A549 (cell line): Measurements from ENCODE around the gene WDR72. TPM values are rescaled to one million over a fixed set of nuclear protein-coding genes. Genes with fewer than 3 reads are reported as not detected.

Experiments used
- ATAC-seq, 2 experiments: fragments of 200-7000 bp in 1 of 2; fragments of >200 bp in 1 of 2; cut with Nextera tagmentation in 1 of 2; cut with Tn5 transposase in 1 of 2; 3 replicates each; pipeline versions ENCODE4 v1.8.0 to v1.9.1; 2018 to 2020; ENCODE audit warnings: mild to moderate bottlenecking in 1 of 2, moderate library complexity in 1 of 2
- CTCF ChIA-PET: fragments of 300-600 bp; sonication (Branson Sonifier 250); formaldehyde crosslinking; extraction: SDS; loops from one replicate; lab custom pipeline; 2021; ENCODE audit warnings: antibody characterized with exemption, inconsistent platforms; lab: Yijun Ruan, JAX
- POLR2A ChIA-PET: fragments of 350-600 bp; formaldehyde crosslinking; extraction: SDS; loops from one replicate; lab custom pipeline; 2021; ENCODE audit warnings: antibody characterized with exemption, inconsistent platforms; lab: Yijun Ruan, JAX
- DNase-seq, 2 experiments: peaks; one replicate each; pipeline versions ENCODE4 v3.0.0 to v3.0.0-alpha.2; 2011 to 2016; ENCODE audit warnings: low read depth in 1 of 2, low spot score in 1 of 2
- FAIRE-seq: peaks from 2 replicates; lab custom pipeline; 2011; peaks lifted over from hg19 to GRCh38; lab: Jason Lieb, UNC
- H3K27ac ChIP-seq, 2 experiments: fragments of >200 bp; sonication (Bioruptor Twin); formaldehyde crosslinking; 3 replicates each; pipeline ENCODE4 v1.5.1; 2016 to 2017
- H3K4me1 ChIP-seq: fragments of >200 bp; sonication (Bioruptor Twin); formaldehyde crosslinking; 3 replicates; pipeline ENCODE4 v1.6.1; 2016
- H3K4me2 ChIP-seq: fragments of >200 bp; sonication (Bioruptor Twin); formaldehyde crosslinking; 3 replicates; pipeline ENCODE4 v1.6.1; 2016
- H3K4me3 ChIP-seq: fragments of >200 bp; sonication (Bioruptor Twin); formaldehyde crosslinking; 3 replicates; pipeline ENCODE4 v1.5.1; 2016
- H3K9me3 ChIP-seq: fragments of >200 bp; sonication (Bioruptor Twin); formaldehyde crosslinking; 3 replicates; pipeline ENCODE4 v1.6.1; 2016
- CBX2 ChIP-seq: fragments of 200-600 bp; sonication (generic); IDR thresholded peaks from 2 replicates; pipeline ENCODE4 v1.6.1; 2016; ENCODE audit warnings: low read depth, mild to moderate bottlenecking, borderline replicate concordance
- CBX8 ChIP-seq: fragments of 200-600 bp; sonication (generic); IDR thresholded peaks from 2 replicates; pipeline ENCODE4 v1.6.1; 2016
- CEBPB ChIP-seq, 2 experiments: fragments of >200 bp in 1 of 2; sonication (Bioruptor Twin) in 1 of 2; formaldehyde crosslinking in 1 of 2; IDR thresholded peaks; 2 replicates each; pipeline ENCODE4 v1.6.1; 2012 to 2016
- CHD2 ChIP-seq: fragments of 150-350 bp; IDR thresholded peaks from 2 replicates; pipeline ENCODE4 v1.6.1; 2014; ENCODE audit warnings: low read length; ENCODE audit not compliant: partially characterized antibody
- CHD4 ChIP-seq: fragments of 200-600 bp; sonication (generic); IDR thresholded peaks from 2 replicates; pipeline ENCODE4 v1.6.1; 2016; ENCODE audit warnings: antibody characterized with exemption, mild to moderate bottlenecking, borderline replicate concordance
- E2F6 ChIP-seq: IDR thresholded peaks from 2 replicates; pipeline ENCODE4 v1.6.1; 2012; ENCODE audit warnings: low read depth, borderline replicate concordance
- EHMT2 ChIP-seq: fragments of 200-600 bp; sonication (generic); IDR thresholded peaks from 2 replicates; pipeline ENCODE4 v1.6.1; 2016; ENCODE audit warnings: antibody characterized with exemption, low read depth, mild to moderate bottlenecking, moderate library complexity
- EP300 ChIP-seq, 2 experiments: fragments of >200 bp; sonication (Bioruptor Twin); formaldehyde crosslinking; IDR thresholded peaks; 2 replicates in 1 of 2; 3 replicates in 1 of 2; pipeline ENCODE4 v1.6.1; 2016 to 2017
- ESRRA ChIP-seq: fragments of 150-350 bp; IDR thresholded peaks from 2 replicates; pipeline ENCODE4 v1.6.1; 2014; ENCODE audit warnings: mild to moderate bottlenecking, low read length, borderline replicate concordance
- FOSL2 ChIP-seq, 2 experiments: fragments of 450-650 bp in 1 of 2; fragments of >200 bp in 1 of 2; sonication (Bioruptor Twin) in 1 of 2; formaldehyde crosslinking; IDR thresholded peaks; 2 replicates each; pipeline versions ENCODE4 v1.5.0 to v1.6.1; 2016 to 2020; ENCODE audit warnings: mild to moderate bottlenecking in 1 of 2, moderate library complexity in 1 of 2
- HEYL ChIP-seq: fragments of 250-450 bp; sonication (Bioruptor Pico); IDR thresholded peaks from 2 replicates; pipeline ENCODE4 v1.8.0; 2021; ENCODE audit warnings: mild to moderate bottlenecking, moderate library complexity
- HOXA7 ChIP-seq: fragments of 250-450 bp; sonication (Bioruptor Pico); IDR thresholded peaks from 2 replicates; pipeline ENCODE4 v1.5.0; 2020; ENCODE audit warnings: mild to moderate bottlenecking, moderate library complexity
- HOXB13 ChIP-seq: fragments of 250-450 bp; sonication (Bioruptor Pico); IDR thresholded peaks from 2 replicates; pipeline ENCODE4 v1.5.0; 2020; ENCODE audit warnings: low read depth, mild to moderate bottlenecking, moderate library complexity
- JUNB ChIP-seq: fragments of >200 bp; sonication (Bioruptor Twin); formaldehyde crosslinking; IDR thresholded peaks from 2 replicates; pipeline ENCODE4 v1.6.1; 2016
- MYC ChIP-seq: IDR thresholded peaks from 2 replicates; pipeline ENCODE4 v1.6.1; 2012; ENCODE audit warnings: mild to moderate bottlenecking, inconsistent platforms, low read length, improper control_type of control experiment, borderline replicate concordance
- NPAS2 ChIP-seq: fragments of 250-450 bp; sonication (Bioruptor Pico); IDR thresholded peaks from 2 replicates; pipeline ENCODE4 v1.8.0; 2022; ENCODE audit warnings: mild to moderate bottlenecking, moderate library complexity, borderline replicate concordance
- RCOR1 ChIP-seq: fragments of 150-350 bp; IDR thresholded peaks from 2 replicates; pipeline ENCODE4 v1.6.1; 2014; ENCODE audit warnings: antibody characterized with exemption, low read length, low read depth
- SREBF2 ChIP-seq: fragments of 450-650 bp; IDR thresholded peaks from 2 replicates; pipeline ENCODE4 v1.6.1; 2014; ENCODE audit warnings: mild to moderate bottlenecking, moderate library complexity
- ZNF302 ChIP-seq: fragments of 250-450 bp; sonication (Bioruptor Pico); IDR thresholded peaks from 2 replicates; pipeline ENCODE4 v1.9.0; 2021; ENCODE audit warnings: inconsistent platforms, mild to moderate bottlenecking, moderate library complexity
- ZSCAN20 ChIP-seq: fragments of 250-450 bp; sonication (Bioruptor Pico); IDR thresholded peaks from 2 replicates; pipeline ENCODE4 v1.8.0; 2022; ENCODE audit warnings: mild to moderate bottlenecking, moderate library complexity
- WGBS: methylation state at CpG from one replicate; pipeline ENCODE4 v1.1.6; 2017; ENCODE audit errors: missing lambda C conversion rate; 5-methylcytosine and 5-hydroxymethylcytosine counted together
- polyA plus RNA-seq, 4 experiments: library from polyadenylated mRNA; depleted of rRNA in 3 of 4; stranded (reverse); fragments of >200 nt; fragmentation: RNase III in 1 of 4; extraction: RNeasy Plus Mini Kit Qiagen cat#74134 plus additional on column Dnase treatment in 1 of 4; gene quantifications; 2 replicates in 3 of 4; 3 replicates in 1 of 4; pipeline ENCODE4 v1.2.3, GENCODE V29; 2011 to 2017
- TF ChIP-seq, protein P1 (sequence below): IDR thresholded peaks from 2 replicates; pipeline ENCODE4 v1.6.1; 2012
- TF ChIP-seq, protein P2 (sequence below): fragments of 150-350 bp; IDR thresholded peaks from 2 replicates; pipeline ENCODE4 v1.6.1; 2014; ENCODE audit warnings: low read depth, mild to moderate bottlenecking, low read length
- TF ChIP-seq, protein P3 (sequence below): fragments of 250-450 bp; sonication (Bioruptor Pico); IDR thresholded peaks from 2 replicates; pipeline ENCODE4 v1.5.0; 2021; ENCODE audit warnings: mild to moderate bottlenecking, moderate library complexity, borderline replicate concordance
- TF ChIP-seq, protein P4 (sequence below): fragments of 450-650 bp; IDR thresholded peaks from 2 replicates; pipeline ENCODE4 v1.6.1; 2014; ENCODE audit warnings: antibody characterized with exemption

Gene WDR72
- polyA plus RNA-seq, 2 of the 4 experiments (the other 2 are of a cell fraction): 12.0 to 28.5 TPM

GRCh38 chr15:53472883-53473282 lies 286.6 kb downstream of the WDR72 start:
- no peak for TF ChIP-seq HOXB13 (CRISPR knock-in tag)
- no peak for TF ChIP-seq FOSL2 (IDR thresholded peaks at IDR 0.05)
- no peak for TF ChIP-seq FOSL2 (CRISPR knock-in tag; IDR thresholded peaks at IDR 0.05)
- no peak for TF ChIP-seq SREBF2
- TF ChIP-seq HOXA7 (CRISPR knock-in tag): no peak
- TF ChIP-seq CEBPB (IDR thresholded peaks at IDR 0.05): no peak
- TF ChIP-seq, protein P1, sequence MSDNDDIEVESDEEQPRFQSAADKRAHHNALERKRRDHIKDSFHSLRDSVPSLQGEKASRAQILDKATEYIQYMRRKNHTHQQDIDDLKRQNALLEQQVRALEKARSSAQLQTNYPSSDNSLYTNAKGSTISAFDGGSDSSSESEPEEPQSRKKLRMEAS: no peak
- no peak for TF ChIP-seq HEYL (CRISPR knock-in tag)
- TF ChIP-seq CBX2: no peak
- TF ChIP-seq ZSCAN20 (CRISPR knock-in tag): no peak
- no peak for TF ChIP-seq CHD4
- TF ChIP-seq, protein P2, sequence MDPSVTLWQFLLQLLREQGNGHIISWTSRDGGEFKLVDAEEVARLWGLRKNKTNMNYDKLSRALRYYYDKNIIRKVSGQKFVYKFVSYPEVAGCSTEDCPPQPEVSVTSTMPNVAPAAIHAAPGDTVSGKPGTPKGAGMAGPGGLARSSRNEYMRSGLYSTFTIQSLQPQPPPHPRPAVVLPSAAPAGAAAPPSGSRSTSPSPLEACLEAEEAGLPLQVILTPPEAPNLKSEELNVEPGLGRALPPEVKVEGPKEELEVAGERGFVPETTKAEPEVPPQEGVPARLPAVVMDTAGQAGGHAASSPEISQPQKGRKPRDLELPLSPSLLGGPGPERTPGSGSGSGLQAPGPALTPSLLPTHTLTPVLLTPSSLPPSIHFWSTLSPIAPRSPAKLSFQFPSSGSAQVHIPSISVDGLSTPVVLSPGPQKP: no peak
- TF ChIP-seq NPAS2 (CRISPR knock-in tag): no peak
- TF ChIP-seq ZNF302: no peak
- TF ChIP-seq, all 56 proteins: peak for 0
- Histone ChIP-seq H3K4me1 (no peaks in the 10 kb centered on the region), H3K27ac (no peak overlapping the region), H3K9me3 (no peaks in the 10 kb centered on the region), H3K4me3 (no peak overlapping the region), H3K4me2 (no peak overlapping the region)
- ATAC-seq (0 out of 6 replicates have a peak, but pooled peaks of 1 of the 2 experiments have one; percentile 26), DNase-seq (no peak), FAIRE-seq (no peak)
- WGBS: 62% methylated on average over 5 of the region's 5 CpGs
- POLR2A ChIA-PET: no interaction called here
- CTCF ChIA-PET: no interaction called here

DNA sequence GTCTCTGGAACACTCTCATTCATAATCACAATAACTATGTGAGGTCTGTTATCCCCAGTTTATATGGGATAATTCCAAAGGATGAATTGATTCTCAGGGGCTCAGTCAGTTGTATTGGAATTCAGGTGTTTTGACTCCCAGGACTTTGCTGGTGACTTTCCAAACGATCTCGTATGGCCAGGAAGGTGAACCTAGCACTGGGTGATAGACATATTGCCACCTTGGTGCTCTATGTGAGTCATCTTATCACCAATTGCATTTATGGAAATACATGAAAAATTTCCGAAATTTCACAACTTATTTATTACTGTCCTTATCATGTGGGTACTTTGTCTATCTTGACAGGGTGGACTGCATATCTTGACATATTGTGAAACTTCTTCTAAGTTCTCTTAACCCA lies 287.3 kb downstream of the WDR72 start:
- Histone ChIP-seq H3K4me2 (no peak overlapping the region), H3K4me3 (no peak overlapping the region)
- TF ChIP-seq E2F6 (no peak), JUNB (no peak), EP300 (IDR thresholded peaks at IDR 0.05) (no peak), RCOR1 (no peak), EHMT2 (no peak), CBX8 (no peak), CHD2 (no peak), ESRRA (no peak), MYC (no peak), NPAS2 (CRISPR knock-in tag) (no peak)
- TF ChIP-seq, protein P3, sequence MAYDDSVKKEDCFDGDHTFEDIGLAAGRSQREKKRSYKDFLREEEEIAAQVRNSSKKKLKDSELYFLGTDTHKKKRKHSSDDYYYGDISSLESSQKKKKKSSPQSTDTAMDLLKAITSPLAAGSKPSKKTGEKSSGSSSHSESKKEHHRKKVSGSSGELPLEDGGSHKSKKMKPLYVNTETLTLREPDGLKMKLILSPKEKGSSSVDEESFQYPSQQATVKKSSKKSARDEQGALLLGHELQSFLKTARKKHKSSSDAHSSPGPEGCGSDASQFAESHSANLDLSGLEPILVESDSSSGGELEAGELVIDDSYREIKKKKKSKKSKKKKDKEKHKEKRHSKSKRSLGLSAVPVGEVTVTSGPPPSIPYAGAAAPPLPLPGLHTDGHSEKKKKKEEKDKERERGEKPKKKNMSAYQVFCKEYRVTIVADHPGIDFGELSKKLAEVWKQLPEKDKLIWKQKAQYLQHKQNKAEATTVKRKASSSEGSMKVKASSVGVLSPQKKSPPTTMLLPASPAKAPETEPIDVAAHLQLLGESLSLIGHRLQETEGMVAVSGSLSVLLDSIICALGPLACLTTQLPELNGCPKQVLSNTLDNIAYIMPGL: no peak
- TF ChIP-seq, protein P4, sequence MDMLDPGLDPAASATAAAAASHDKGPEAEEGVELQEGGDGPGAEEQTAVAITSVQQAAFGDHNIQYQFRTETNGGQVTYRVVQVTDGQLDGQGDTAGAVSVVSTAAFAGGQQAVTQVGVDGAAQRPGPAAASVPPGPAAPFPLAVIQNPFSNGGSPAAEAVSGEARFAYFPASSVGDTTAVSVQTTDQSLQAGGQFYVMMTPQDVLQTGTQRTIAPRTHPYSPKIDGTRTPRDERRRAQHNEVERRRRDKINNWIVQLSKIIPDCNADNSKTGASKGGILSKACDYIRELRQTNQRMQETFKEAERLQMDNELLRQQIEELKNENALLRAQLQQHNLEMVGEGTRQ: no peak
- TF ChIP-seq, protein P2: no peak
- TF ChIP-seq, all 56 proteins: peak for 0
- H3K9me3 ChIP-seq: no peaks in the 10 kb centered on the region
- WGBS: 55% methylated on average over 3 of the region's 3 CpGs
- FAIRE-seq: no peak
- no peaks in the 10 kb centered on the region for H3K4me1 ChIP-seq
- ChIA-PET CTCF (no interaction called here), POLR2A (no interaction called here)
- DNase-seq: no peak
- ATAC-seq: no peak
- no peak overlapping the region for H3K27ac ChIP-seq
